ENCODE results near the gene STAB1. TPM values are rescaled to one million over a fixed set of nuclear protein-coding genes. Genes with fewer than 3 reads are reported as not detected.
A peak's percentile ranks its signal among the peaks of the same experiment; 100 is the strongest.

The STAB1 gene
- total and polyA plus RNA-seq, 10 of the 15 experiments (the other 5 are each of a cell fraction or from before 2014, with no cell fraction given): 0.46 TPM; not detected in 9

DNA sequence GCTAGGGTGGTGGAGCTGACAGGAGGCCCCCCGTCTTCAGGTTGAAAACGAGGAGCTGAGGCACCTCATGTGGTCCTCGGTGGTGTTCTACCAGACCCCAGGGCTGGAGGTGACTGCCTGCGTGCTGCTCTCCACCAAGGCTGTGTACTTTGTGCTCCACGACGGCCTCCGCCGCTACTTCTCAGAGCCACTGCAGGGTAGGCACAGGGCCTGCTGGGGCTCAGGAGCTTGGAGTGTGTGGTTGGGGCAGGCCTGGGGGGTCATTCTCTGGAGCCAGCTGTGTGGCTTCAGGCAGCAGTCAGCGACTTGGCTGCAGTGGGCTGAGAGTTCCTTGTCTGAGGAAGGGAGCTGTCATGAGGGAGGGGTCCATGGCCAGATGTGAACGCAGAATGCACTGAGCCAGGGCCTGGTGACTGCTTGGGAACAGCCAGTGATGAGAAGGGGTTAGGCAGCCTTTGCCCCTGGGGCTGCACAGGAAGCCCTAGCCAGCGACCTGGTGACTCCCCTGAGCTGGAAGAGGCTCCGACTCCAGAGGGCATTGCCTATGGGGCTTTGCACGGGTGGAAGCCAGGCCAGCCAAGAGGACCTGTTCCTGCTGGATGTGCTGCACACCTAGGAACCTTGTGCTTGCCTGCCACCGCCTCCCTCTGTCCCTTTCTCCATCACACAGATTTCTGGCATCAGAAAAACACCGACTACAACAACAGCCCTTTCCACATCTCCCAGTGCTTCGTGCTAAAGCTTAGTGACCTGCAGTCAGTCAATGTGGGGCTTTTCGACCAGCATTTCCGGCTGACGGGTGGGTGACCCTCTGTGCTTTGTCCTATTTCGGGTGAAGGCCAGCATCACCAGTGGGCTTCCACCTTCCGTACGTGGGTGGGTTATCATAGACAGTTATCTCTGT is 4.9 kb upstream of the STAB1 start:
- H3K9me3 ChIP-seq (replicated peaks; ENCODE audit: control insufficient read depth, insufficient read depth, low read length): no peaks in the 10 kb centered on the region
- H4K20me1 ChIP-seq (ENCODE audit: control insufficient read depth, insufficient read depth): no peaks in the 10 kb centered on the region
- no peak overlapping the region for H3K27ac ChIP-seq (ENCODE audit: control insufficient read depth, insufficient read depth)
- CTCF ChIA-PET: no interaction called here
- SMC1A ChIA-PET (ENCODE audit: uncharacterized antibody, unreplicated experiment): no interaction called here
- FAIRE-seq (no peak), DNase-seq (ENCODE audit: low read depth, low spot score) (no peak), ATAC-seq (no peak)
- H3K4me1 ChIP-seq (ENCODE audit: control insufficient read depth, insufficient read depth, low read length): no peaks in the 10 kb centered on the region
- no peak overlapping the region for H2AFZ ChIP-seq (ENCODE audit: control insufficient read depth, low read depth, low read length)
- in situ Hi-C loops (cut with MboI): no loop called here
- TF ChIP-seq KLF5 (IDR thresholded peaks at IDR 0.05; ENCODE audit: partially characterized antibody) (no peak), POLR2A (IDR thresholded peaks at IDR 0.05; ENCODE audit: low read depth, low read length) (peak; percentile 28; the same call in 1 of the 2 replicates)
- WGBS (ENCODE audit: insufficient coverage, insufficient replicate concordance, low lambda C conversion rate, missing lambda C conversion rate): 85% methylated on average over 22 of the region's 22 CpGs
- BruUV-seq (replicated peaks): no TSS peak
- RAD21 ChIA-PET (ENCODE audit: unreplicated experiment): no interaction called here
- no peaks in the 10 kb centered on the region for H3K79me2 ChIP-seq (ENCODE audit: control insufficient read depth, insufficient read depth, low read length)
- intact Hi-C loops (cut with micrococcal nuclease; ENCODE audit: unreplicated experiment): no loop called here
- H3K36me3 ChIP-seq (ENCODE audit: control insufficient read depth in 2 of 2, insufficient read depth in 2 of 2, low read length in 1 of 2): peaks cover 6 to 30% of the 10 kb centered on the region in 2 experiments; a peak in 3 of 4 replicates
- no peak overlapping the region for H3K4me3 ChIP-seq
- POLR2A ChIA-PET: no interaction called here
- no peak overlapping the region for H3K9ac ChIP-seq (ENCODE audit: control insufficient read depth, insufficient read depth, low read length)
- H3K4me2 ChIP-seq (ENCODE audit: control insufficient read depth, insufficient read depth): no peak overlapping the region
- H3K27me3 ChIP-seq (replicated peaks in 1 of 2; ENCODE audit: control insufficient read depth in 2 of 2, insufficient read depth in 2 of 2, low read length in 1 of 2): no peaks in the 10 kb centered on the region

DNA sequence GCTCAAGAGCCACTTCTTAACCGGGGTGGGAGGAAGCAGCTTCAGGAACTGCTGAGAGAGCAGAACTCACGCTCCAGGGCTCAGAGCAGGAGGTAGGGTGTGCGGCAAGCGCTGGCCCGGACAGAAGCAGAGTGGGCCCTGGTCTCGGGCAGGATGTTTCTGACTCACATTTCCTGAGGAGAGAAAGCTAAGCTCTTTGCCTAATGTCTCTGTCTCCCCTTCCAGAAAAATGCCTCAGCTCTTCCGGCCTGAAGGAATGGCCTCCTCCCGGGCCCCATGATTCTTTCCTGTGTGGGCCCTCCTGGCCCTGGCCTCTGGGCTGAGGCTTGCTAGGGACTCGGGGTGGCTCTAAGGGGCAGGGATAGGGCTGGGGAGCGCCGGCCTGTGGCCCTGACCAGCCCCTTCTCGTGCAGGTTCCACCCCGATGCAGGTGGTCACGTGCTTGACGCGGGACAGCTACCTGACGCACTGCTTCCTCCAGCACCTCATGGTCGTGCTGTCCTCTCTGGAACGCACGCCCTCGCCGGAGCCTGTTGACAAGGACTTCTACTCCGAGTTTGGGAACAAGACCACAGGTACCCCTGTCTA is 4.1 kb upstream of the STAB1 start:
- BruUV-seq (replicated peaks): no TSS peak
- Histone ChIP-seq H3K27me3 (replicated peaks in 1 of 2; ENCODE audit: control insufficient read depth in 2 of 2, insufficient read depth in 2 of 2, low read length in 1 of 2) (no peaks in the 10 kb centered on the region), H3K36me3 (ENCODE audit: control insufficient read depth in 2 of 2, insufficient read depth in 2 of 2, low read length in 1 of 2) (peaks cover 6 to 30% of the 10 kb centered on the region in 2 experiments; a peak in 3 of 4 replicates), H3K4me1 (ENCODE audit: control insufficient read depth, insufficient read depth, low read length) (no peaks in the 10 kb centered on the region), H3K79me2 (ENCODE audit: control insufficient read depth, insufficient read depth, low read length) (no peaks in the 10 kb centered on the region), H3K9ac (ENCODE audit: control insufficient read depth, insufficient read depth, low read length) (no peak overlapping the region), H2AFZ (ENCODE audit: control insufficient read depth, low read depth, low read length) (no peak overlapping the region), H3K4me2 (ENCODE audit: control insufficient read depth, insufficient read depth) (no peak overlapping the region), H3K27ac (ENCODE audit: control insufficient read depth, insufficient read depth) (no peak overlapping the region), H4K20me1 (ENCODE audit: control insufficient read depth, insufficient read depth) (no peaks in the 10 kb centered on the region), H3K9me3 (replicated peaks; ENCODE audit: control insufficient read depth, insufficient read depth, low read length) (no peaks in the 10 kb centered on the region), H3K4me3 (no peak overlapping the region)
- ATAC-seq (no peak), FAIRE-seq (no peak), DNase-seq (ENCODE audit: low read depth, low spot score) (no peak)
- in situ Hi-C loops (cut with MboI): no loop called here
- TF ChIP-seq TBL1XR1 (IDR thresholded peaks at IDR 0.05; ENCODE audit: low read depth, low read length) (no peak), RAD51 (IDR thresholded peaks at IDR 0.05) (no peak), SMAD1 (IDR thresholded peaks at IDR 0.05; ENCODE audit: low read depth, partially characterized antibody) (no peak), PAX5 (IDR thresholded peaks at IDR 0.05; ENCODE audit: borderline replicate concordance, low read depth, low read length) (no peak), ZNF207 (IDR thresholded peaks at IDR 0.05; ENCODE audit: borderline replicate concordance) (no peak), NFXL1 (IDR thresholded peaks at IDR 0.05; ENCODE audit: borderline replicate concordance) (no peak), FOS (IDR thresholded peaks at IDR 0.05; ENCODE audit: borderline replicate concordance, extremely low read depth, insufficient read length) (no peak), SIX5 (IDR thresholded peaks at IDR 0.05; ENCODE audit: low read depth, low read length, severe bottlenecking) (no peak), GATAD2B (conservative IDR thresholded peaks at IDR 0.05; ENCODE audit: low read depth) (no peak)
- TF ChIP-seq, protein P1, sequence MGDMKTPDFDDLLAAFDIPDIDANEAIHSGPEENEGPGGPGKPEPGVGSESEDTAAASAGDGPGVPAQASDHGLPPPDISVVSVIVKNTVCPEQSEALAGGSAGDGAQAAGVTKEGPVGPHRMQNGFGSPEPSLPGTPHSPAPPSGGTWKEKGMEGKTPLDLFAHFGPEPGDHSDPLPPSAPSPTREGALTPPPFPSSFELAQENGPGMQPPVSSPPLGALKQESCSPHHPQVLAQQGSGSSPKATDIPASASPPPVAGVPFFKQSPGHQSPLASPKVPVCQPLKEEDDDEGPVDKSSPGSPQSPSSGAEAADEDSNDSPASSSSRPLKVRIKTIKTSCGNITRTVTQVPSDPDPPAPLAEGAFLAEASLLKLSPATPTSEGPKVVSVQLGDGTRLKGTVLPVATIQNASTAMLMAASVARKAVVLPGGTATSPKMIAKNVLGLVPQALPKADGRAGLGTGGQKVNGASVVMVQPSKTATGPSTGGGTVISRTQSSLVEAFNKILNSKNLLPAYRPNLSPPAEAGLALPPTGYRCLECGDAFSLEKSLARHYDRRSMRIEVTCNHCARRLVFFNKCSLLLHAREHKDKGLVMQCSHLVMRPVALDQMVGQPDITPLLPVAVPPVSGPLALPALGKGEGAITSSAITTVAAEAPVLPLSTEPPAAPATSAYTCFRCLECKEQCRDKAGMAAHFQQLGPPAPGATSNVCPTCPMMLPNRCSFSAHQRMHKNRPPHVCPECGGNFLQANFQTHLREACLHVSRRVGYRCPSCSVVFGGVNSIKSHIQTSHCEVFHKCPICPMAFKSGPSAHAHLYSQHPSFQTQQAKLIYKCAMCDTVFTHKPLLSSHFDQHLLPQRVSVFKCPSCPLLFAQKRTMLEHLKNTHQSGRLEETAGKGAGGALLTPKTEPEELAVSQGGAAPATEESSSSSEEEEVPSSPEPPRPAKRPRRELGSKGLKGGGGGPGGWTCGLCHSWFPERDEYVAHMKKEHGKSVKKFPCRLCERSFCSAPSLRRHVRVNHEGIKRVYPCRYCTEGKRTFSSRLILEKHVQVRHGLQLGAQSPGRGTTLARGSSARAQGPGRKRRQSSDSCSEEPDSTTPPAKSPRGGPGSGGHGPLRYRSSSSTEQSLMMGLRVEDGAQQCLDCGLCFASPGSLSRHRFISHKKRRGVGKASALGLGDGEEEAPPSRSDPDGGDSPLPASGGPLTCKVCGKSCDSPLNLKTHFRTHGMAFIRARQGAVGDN (IDR thresholded peaks at IDR 0.05): no peak
- SMC1A ChIA-PET (ENCODE audit: uncharacterized antibody, unreplicated experiment): no interaction called here
- WGBS (ENCODE audit: insufficient coverage, insufficient replicate concordance, low lambda C conversion rate, missing lambda C conversion rate): 87% methylated on average over 23 of the region's 23 CpGs
- RAD21 ChIA-PET (ENCODE audit: unreplicated experiment): no interaction called here
- CTCF ChIA-PET: no interaction called here
- intact Hi-C loops (cut with micrococcal nuclease; ENCODE audit: unreplicated experiment): no loop called here
- POLR2A ChIA-PET: no interaction called here

Data from GM12878 (cell line).